ENCODE data around the gene FRMD3. TPM values are rescaled to one million over a fixed set of nuclear protein-coding genes. Genes with fewer than 3 reads are reported as not detected.

Gene FRMD3
- total RNA-seq, 2 experiments from 2014 or later: 0.62 to 1.1 TPM

GRCh38 chr9:83419961-83420360 lies 118.2 kb downstream of the FRMD3 start:
- Mint-ChIP-seq H3K27me3 (no peaks in the 10 kb centered on the region), H3K4me3 (no peak overlapping the region), H3K4me1 (no peaks in the 10 kb centered on the region), H3K36me3 (ENCODE audit: low read depth) (no peaks in the 10 kb centered on the region), H3K9me3 (peaks cover 2% of the 10 kb centered on the region), H3K27ac (no peak overlapping the region)
- CTCF ChIA-PET: no interaction called here
- DNase-seq: no peak
- POLR2A ChIA-PET: no interaction called here

GRCh38 chr9:83418283-83418682 lies 119.9 kb downstream of the FRMD3 start:
- DNase-seq: no peak
- Mint-ChIP-seq H3K27me3 (no peaks in the 10 kb centered on the region), H3K36me3 (ENCODE audit: low read depth) (no peaks in the 10 kb centered on the region), H3K9me3 (peaks cover 2% of the 10 kb centered on the region), H3K4me3 (no peak overlapping the region), H3K27ac (no peak overlapping the region), H3K4me1 (no peaks in the 10 kb centered on the region)
- ChIA-PET POLR2A (no interaction called here), CTCF (no interaction called here)

- ChIA-PET POLR2A (no interaction called here), CTCF (no interaction called here)
- Mint-ChIP-seq H3K4me3 (no peak overlapping the region), H3K4me1 (no peaks in the 10 kb centered on the region), H3K27ac (no peak overlapping the region), H3K27me3 (no peaks in the 10 kb centered on the region), H3K36me3 (ENCODE audit: low read depth) (no peaks in the 10 kb centered on the region), H3K9me3 (no peaks in the 10 kb centered on the region)
- no peak for DNase-seq
Observed at GRCh38 chr9:83413367-83413766, 124.8 kb downstream of the FRMD3 start.

DNA sequence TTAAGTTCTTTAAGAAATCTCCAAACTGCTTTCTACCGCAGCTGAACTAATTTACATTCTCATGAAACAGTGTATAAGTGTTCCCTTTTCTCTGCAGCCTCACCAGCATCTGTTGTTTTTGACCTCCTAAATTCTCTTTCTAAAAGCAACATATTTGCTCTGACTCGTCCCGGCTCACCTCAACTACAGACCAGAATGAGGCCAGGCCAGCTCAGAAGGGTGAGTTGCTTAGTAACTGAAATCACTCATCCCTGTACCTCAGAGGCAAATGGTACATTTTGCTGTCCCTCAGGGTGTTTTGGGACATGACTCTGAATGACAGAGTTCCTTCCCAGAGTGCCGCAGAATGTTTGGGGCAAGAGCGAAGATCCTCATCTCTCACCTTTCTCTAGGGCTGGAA lies 127.5 kb downstream of the FRMD3 start:
- Mint-ChIP-seq H3K4me3 (no peak overlapping the region), H3K27ac (no peak overlapping the region), H3K36me3 (ENCODE audit: low read depth) (no peaks in the 10 kb centered on the region), H3K4me1 (no peaks in the 10 kb centered on the region), H3K9me3 (no peaks in the 10 kb centered on the region), H3K27me3 (no peaks in the 10 kb centered on the region)
- CTCF ChIA-PET: no interaction called here
- no peak for DNase-seq
- POLR2A ChIA-PET: no interaction called here

- ChIA-PET CTCF (no interaction called here), POLR2A (no interaction called here)
- Mint-ChIP-seq H3K4me3 (no peak overlapping the region), H3K27ac (no peak overlapping the region), H3K27me3 (no peaks in the 10 kb centered on the region), H3K9me3 (no peaks in the 10 kb centered on the region), H3K36me3 (ENCODE audit: low read depth) (no peaks in the 10 kb centered on the region), H3K4me1 (no peaks in the 10 kb centered on the region)
- no peak for DNase-seq
Observed at GRCh38 chr9:83406921-83407320, 131.3 kb downstream of the FRMD3 start.

DNA sequence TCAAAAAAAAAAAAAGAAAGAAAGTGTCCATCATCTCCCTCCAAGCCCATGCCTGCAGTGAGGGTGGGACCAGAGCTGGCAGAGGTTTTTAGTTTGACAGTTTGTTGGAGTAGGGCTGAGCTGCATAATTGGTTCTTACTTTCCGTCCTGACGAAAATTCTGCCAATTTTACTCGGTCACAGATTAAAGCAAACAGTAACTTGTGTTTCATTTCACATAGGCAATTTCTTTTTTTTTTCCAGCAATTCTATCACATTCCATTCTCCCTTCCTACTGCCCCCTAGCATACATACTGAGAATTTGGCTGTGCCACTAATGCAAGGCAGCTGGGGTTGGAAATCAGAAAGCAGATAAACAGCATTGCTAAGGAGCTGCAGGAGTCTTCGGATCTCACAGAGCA lies 132.4 kb downstream of the FRMD3 start:
- no peak overlapping the region for H3K27ac Mint-ChIP-seq
- CTCF ChIA-PET: interaction anchor here (0.7 to 1.0 kb wide), 2 partner anchors 96 to 118 kb away, joined by 3 read pairs; no protein-coding TSS in a partner anchor
- H3K9me3 Mint-ChIP-seq: no peaks in the 10 kb centered on the region

DNA sequence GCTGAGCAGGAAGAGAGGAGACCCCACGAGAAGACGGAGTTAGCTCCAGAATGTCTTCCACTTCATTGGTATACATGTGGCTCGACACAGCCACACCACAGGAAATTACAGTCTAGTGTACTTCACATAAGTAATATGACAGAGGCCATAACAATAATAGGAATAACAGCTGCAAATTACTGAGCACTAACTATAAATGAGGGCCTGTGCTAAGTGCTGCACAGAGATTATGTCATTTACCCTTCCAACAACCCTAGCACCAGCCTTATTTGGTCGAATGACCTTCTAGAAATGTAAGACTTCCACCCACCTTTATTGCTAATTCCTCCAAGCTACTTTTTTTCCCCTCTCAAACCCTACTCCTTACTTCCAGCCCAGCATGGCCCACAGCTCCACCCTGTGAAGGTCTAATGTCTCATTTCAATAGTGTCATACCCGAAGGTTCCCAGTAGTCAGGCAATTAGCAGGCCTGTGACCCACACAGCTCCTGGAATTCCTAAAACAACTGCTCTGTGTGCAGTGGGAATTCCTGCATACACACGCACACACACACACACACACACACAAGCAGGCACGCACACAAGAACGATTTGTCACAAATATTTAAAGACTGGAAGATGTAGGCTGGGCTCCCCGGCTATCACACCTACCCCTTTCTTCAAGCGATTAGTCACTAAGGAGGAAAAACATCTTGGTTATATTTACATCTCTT lies 134.5 kb downstream of the FRMD3 start:
- Mint-ChIP-seq H3K4me3 (no peak overlapping the region), H3K4me1 (no peaks in the 10 kb centered on the region), H3K36me3 (ENCODE audit: low read depth) (no peaks in the 10 kb centered on the region), H3K9me3 (no peaks in the 10 kb centered on the region), H3K27me3 (peaks cover 2% of the 10 kb centered on the region), H3K27ac (no peak overlapping the region)
- DNase-seq: no peak
- CTCF ChIA-PET: interaction anchor here (0.7 kb wide), 1 partner anchor 602 kb away, joined by 3 read pairs; no protein-coding TSS in a partner anchor
- POLR2A ChIA-PET: no interaction called here

More for the DNA sequence above, 132.4 kb downstream of the FRMD3 start:
- H3K36me3 Mint-ChIP-seq (ENCODE audit: low read depth): no peaks in the 10 kb centered on the region
- no peaks in the 10 kb centered on the region for H3K27me3 Mint-ChIP-seq
- POLR2A ChIA-PET: no interaction called here
- H3K4me1 Mint-ChIP-seq: no peaks in the 10 kb centered on the region
- no peak for DNase-seq
- H3K4me3 Mint-ChIP-seq: no peak overlapping the region

GRCh38 chr9:83401328-83401900 lies 136.8 kb downstream of the FRMD3 start:
- H3K27ac Mint-ChIP-seq: no peak overlapping the region
- H3K36me3 Mint-ChIP-seq (ENCODE audit: low read depth): no peaks in the 10 kb centered on the region
- H3K27me3 Mint-ChIP-seq: peaks cover 2% of the 10 kb centered on the region
- POLR2A ChIA-PET: interaction anchor here (0.5 kb wide), 1 partner anchor 59 kb away, joined by 3 read pairs; no protein-coding TSS in a partner anchor
- H3K4me1 Mint-ChIP-seq: no peaks in the 10 kb centered on the region
- no peaks in the 10 kb centered on the region for H3K9me3 Mint-ChIP-seq
- CTCF ChIA-PET: no interaction called here
- H3K4me3 Mint-ChIP-seq: no peak overlapping the region
- DNase-seq: no peak

GRCh38 chr9:83396813-83397212 lies 141.4 kb downstream of the FRMD3 start:
- CTCF ChIA-PET: no interaction called here
- POLR2A ChIA-PET: no interaction called here
- Mint-ChIP-seq H3K27me3 (peaks cover 2% of the 10 kb centered on the region), H3K4me1 (no peaks in the 10 kb centered on the region), H3K27ac (no peak overlapping the region), H3K36me3 (ENCODE audit: low read depth) (no peaks in the 10 kb centered on the region), H3K9me3 (no peaks in the 10 kb centered on the region), H3K4me3 (no peak overlapping the region)
- no peak for DNase-seq

GRCh38 chr9:83396342-83396741 lies 141.9 kb downstream of the FRMD3 start:
- no peak for DNase-seq
- no peaks in the 10 kb centered on the region for H3K9me3 Mint-ChIP-seq
- H3K27ac Mint-ChIP-seq: no peak overlapping the region
- peaks cover 2% of the 10 kb centered on the region for H3K27me3 Mint-ChIP-seq
- no peaks in the 10 kb centered on the region for H3K36me3 Mint-ChIP-seq (ENCODE audit: low read depth)
- POLR2A ChIA-PET: no interaction called here
- no peak overlapping the region for H3K4me3 Mint-ChIP-seq
- CTCF ChIA-PET: no interaction called here
- H3K4me1 Mint-ChIP-seq: no peaks in the 10 kb centered on the region

DNA sequence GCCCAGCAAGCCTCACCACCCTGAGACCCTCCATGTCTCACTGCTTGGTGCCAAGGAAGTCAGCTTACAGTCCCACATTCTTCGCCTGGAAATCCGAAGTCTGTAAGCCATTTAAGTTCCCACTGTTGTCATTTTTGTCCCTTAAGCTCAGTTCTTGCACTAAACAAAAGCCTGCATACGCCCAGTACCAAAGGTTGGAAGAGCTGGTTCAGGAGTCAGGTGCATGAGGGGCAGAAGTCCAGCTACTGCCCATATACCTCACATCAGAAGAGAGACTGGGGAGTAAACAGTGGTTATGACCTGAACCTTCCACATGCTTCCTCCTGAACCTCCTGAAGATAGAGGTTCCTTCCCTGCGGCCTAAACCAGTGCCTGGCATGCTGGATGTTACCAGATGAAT lies 146.0 kb downstream of the FRMD3 start:
- no peak for DNase-seq
- no peak overlapping the region for H3K4me3 Mint-ChIP-seq
- ChIA-PET POLR2A (no interaction called here), CTCF (no interaction called here)
- H3K27ac Mint-ChIP-seq: no peak overlapping the region
- H3K9me3 Mint-ChIP-seq: no peaks in the 10 kb centered on the region
- H3K4me1 Mint-ChIP-seq: no peaks in the 10 kb centered on the region
- H3K27me3 Mint-ChIP-seq: no peaks in the 10 kb centered on the region
- no peaks in the 10 kb centered on the region for H3K36me3 Mint-ChIP-seq (ENCODE audit: low read depth)

- Mint-ChIP-seq H3K27ac (no peak overlapping the region), H3K27me3 (no peaks in the 10 kb centered on the region), H3K4me3 (no peak overlapping the region), H3K4me1 (no peaks in the 10 kb centered on the region), H3K9me3 (no peaks in the 10 kb centered on the region), H3K36me3 (ENCODE audit: low read depth) (no peaks in the 10 kb centered on the region)
- no peak for DNase-seq
- ChIA-PET CTCF (interaction anchor here (0.7 kb wide), 1 partner anchor 218 kb away, joined by 3 read pairs; no protein-coding TSS in a partner anchor), POLR2A (no interaction called here)
Observed at GRCh38 chr9:83388346-83388745, 149.9 kb downstream of the FRMD3 start.

DNA sequence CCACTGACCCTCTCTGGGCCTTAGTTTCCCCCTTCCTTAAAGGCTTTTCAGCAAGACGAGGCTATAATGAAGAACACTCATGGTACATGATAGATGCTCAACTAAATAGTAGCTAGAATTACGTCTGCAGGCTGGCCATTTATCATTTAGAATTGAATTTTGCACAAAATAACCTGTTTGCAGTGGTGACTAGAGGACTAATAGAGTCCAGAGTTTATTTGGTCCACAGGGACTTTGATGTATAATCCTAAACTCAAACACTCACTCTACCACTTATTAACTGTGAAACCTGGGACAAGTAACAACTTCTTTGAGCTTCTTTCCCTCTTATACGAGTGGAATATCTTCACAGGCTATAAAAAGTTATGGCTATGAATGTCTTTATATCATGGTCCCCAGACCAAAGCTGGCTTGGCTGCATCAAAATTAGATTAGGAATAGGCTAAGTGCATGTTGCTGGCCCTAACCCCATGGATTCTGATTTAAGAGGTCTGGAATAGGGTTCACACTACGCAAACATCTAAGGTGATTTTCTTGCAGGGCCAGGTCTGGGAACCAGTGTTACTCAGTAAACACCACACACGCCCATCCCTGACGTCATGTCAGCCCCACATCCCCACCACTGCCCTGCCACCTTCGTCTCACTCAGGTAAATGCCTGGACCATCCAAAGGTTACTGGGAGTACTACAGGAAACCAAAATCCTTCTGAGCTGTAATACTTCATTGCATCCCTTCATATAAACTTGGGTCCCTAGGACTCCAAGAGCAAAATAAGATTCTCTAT lies 150.6 kb downstream of the FRMD3 start:
- no peaks in the 10 kb centered on the region for H3K36me3 Mint-ChIP-seq (ENCODE audit: low read depth)
- DNase-seq: no peak
- H3K4me3 Mint-ChIP-seq: no peak overlapping the region
- CTCF ChIA-PET: interaction anchor here (0.9 kb wide), 1 partner anchor 11 kb away, joined by 4 read pairs; no protein-coding TSS in a partner anchor
- H3K9me3 Mint-ChIP-seq: no peaks in the 10 kb centered on the region
- POLR2A ChIA-PET: no interaction called here
- no peak overlapping the region for H3K27ac Mint-ChIP-seq
- H3K27me3 Mint-ChIP-seq: no peaks in the 10 kb centered on the region
- H3K4me1 Mint-ChIP-seq: no peaks in the 10 kb centered on the region

Data from activated CD4-positive, alpha-beta T cell treated with anti-CD3 and anti-CD28 coated beads, Interleukin-2, amount 10 ng/mL, durations not matched to agents 7 days and 5 days (primary cell).